ENCODE data around the gene EPN3.
A peak's percentile ranks its signal among the peaks of the same experiment; 100 is the strongest.

EPN3 gene

GRCh38 chr17:50560931-50561745 lies 28.6 kb downstream of the EPN3 start:
- Histone ChIP-seq H3K36me3 (ENCODE audit: insufficient read depth, low read length) (no peaks in the 10 kb centered on the region), H3K4me3 (ENCODE audit: low read length, poor library complexity, severe bottlenecking) (peak overlapping the region; percentile 66), H3K9me2 (replicated peaks; ENCODE audit: low read depth, low read length) (no peaks in the 10 kb centered on the region), H3K9me3 (ENCODE audit: insufficient read depth, low read depth, low read length) (no peaks in the 10 kb centered on the region), H3K4me1 (ENCODE audit: insufficient read depth, low read length, poor library complexity, severe bottlenecking) (peaks cover 10% of the 10 kb centered on the region), H3K79me2 (ENCODE audit: insufficient read depth, low read length) (no peaks in the 10 kb centered on the region), H3F3A (ENCODE audit: low read depth) (no peaks in the 10 kb centered on the region), H3K27me3 (ENCODE audit: insufficient read depth, low read length, poor library complexity, severe bottlenecking) (peaks cover 21% of the 10 kb centered on the region), H3K9ac (ENCODE audit: low read depth, low read length, poor library complexity, severe bottlenecking) (peak overlapping the region; percentile 35), H2AFZ (ENCODE audit: low read length) (peak overlapping the region; percentile 63; the same call in 1 of the 2 replicates), H4K20me1 (ENCODE audit: insufficient read depth, low read length, poor library complexity, severe bottlenecking) (no peaks in the 10 kb centered on the region), H3K4me2 (ENCODE audit: low read depth, low read length, poor library complexity, severe bottlenecking) (peak overlapping the region; percentile 87)
- TF ChIP-seq EZH2phosphoT487 (IDR thresholded peaks at IDR 0.05; ENCODE audit: borderline replicate concordance) = no peak
- no peak for TF ChIP-seq CTCF (conservative IDR thresholded peaks at IDR 0.05; ENCODE audit: low read length)

- Histone ChIP-seq H3K9me3 (ENCODE audit: insufficient read depth, low read depth, low read length) (no peaks in the 10 kb centered on the region), H3K79me2 (ENCODE audit: insufficient read depth, low read length) (no peaks in the 10 kb centered on the region), H3K36me3 (ENCODE audit: insufficient read depth, low read length) (no peaks in the 10 kb centered on the region), H3K4me3 (ENCODE audit: low read length, poor library complexity, severe bottlenecking) (peak overlapping the region; percentile 66), H3K9ac (ENCODE audit: low read depth, low read length, poor library complexity, severe bottlenecking) (no peak overlapping the region), H3K4me1 (ENCODE audit: insufficient read depth, low read length, poor library complexity, severe bottlenecking) (peaks cover 10% of the 10 kb centered on the region), H3K4me2 (ENCODE audit: low read depth, low read length, poor library complexity, severe bottlenecking) (peak overlapping the region; percentile 87), H3F3A (ENCODE audit: low read depth) (no peaks in the 10 kb centered on the region), H3K9me2 (replicated peaks; ENCODE audit: low read depth, low read length) (no peaks in the 10 kb centered on the region), H4K20me1 (ENCODE audit: insufficient read depth, low read length, poor library complexity, severe bottlenecking) (no peaks in the 10 kb centered on the region), H3K27me3 (ENCODE audit: insufficient read depth, low read length, poor library complexity, severe bottlenecking) (peaks cover 21% of the 10 kb centered on the region), H2AFZ (ENCODE audit: low read length) (no peak overlapping the region)
- TF ChIP-seq EZH2phosphoT487 (IDR thresholded peaks at IDR 0.05; ENCODE audit: borderline replicate concordance) (no peak), CTCF (conservative IDR thresholded peaks at IDR 0.05; ENCODE audit: low read length) (no peak)
Measured at GRCh38 chr17:50561746-50562141, 29.2 kb downstream of the EPN3 start.

- Histone ChIP-seq H3K79me2 (ENCODE audit: insufficient read depth, low read length) (no peaks in the 10 kb centered on the region), H4K20me1 (ENCODE audit: insufficient read depth, low read length, poor library complexity, severe bottlenecking) (no peaks in the 10 kb centered on the region), H2AFZ (ENCODE audit: low read length) (no peak overlapping the region), H3K9me2 (replicated peaks; ENCODE audit: low read depth, low read length) (no peaks in the 10 kb centered on the region), H3K9me3 (ENCODE audit: insufficient read depth, low read depth, low read length) (no peaks in the 10 kb centered on the region), H3K4me1 (ENCODE audit: insufficient read depth, low read length, poor library complexity, severe bottlenecking) (peaks cover 10% of the 10 kb centered on the region), H3K4me2 (ENCODE audit: low read depth, low read length, poor library complexity, severe bottlenecking) (no peak overlapping the region), H3K36me3 (ENCODE audit: insufficient read depth, low read length) (no peaks in the 10 kb centered on the region), H3F3A (ENCODE audit: low read depth) (no peaks in the 10 kb centered on the region), H3K4me3 (ENCODE audit: low read length, poor library complexity, severe bottlenecking) (peak overlapping the region; percentile 24), H3K27me3 (ENCODE audit: insufficient read depth, low read length, poor library complexity, severe bottlenecking) (peaks cover 21% of the 10 kb centered on the region), H3K9ac (ENCODE audit: low read depth, low read length, poor library complexity, severe bottlenecking) (no peak overlapping the region)
- no peak for TF ChIP-seq EZH2phosphoT487 (IDR thresholded peaks at IDR 0.05; ENCODE audit: borderline replicate concordance)
- TF ChIP-seq CTCF (conservative IDR thresholded peaks at IDR 0.05; ENCODE audit: low read length) = no peak
Measured at GRCh38 chr17:50562242-50563091, 29.9 kb downstream of the EPN3 start.

All from Loucy (cell line).